Hindlimb muscle (tissue), 1 donor: ENCODE data around the gene KLHL10. TPM values are rescaled to one million over a fixed set of nuclear protein-coding genes. Genes with fewer than 3 reads are reported as not detected.
A peak's percentile ranks its signal among the peaks of the same experiment; 100 is the strongest.

ENCODE experiments used
- DNase-seq: peaks from one replicate; pipeline ENCODE4 v3.0.0-alpha.2; 2013
- polyA plus RNA-seq: library from polyadenylated mRNA; unstranded; fragments of 120-200 nt; gene quantifications from one replicate; pipeline ENCODE4 v1.2.1, GENCODE V29; 2013; ENCODE audit not compliant: insufficient read length

KLHL10 gene
- polyA plus RNA-seq: 0.15 TPM

DNA sequence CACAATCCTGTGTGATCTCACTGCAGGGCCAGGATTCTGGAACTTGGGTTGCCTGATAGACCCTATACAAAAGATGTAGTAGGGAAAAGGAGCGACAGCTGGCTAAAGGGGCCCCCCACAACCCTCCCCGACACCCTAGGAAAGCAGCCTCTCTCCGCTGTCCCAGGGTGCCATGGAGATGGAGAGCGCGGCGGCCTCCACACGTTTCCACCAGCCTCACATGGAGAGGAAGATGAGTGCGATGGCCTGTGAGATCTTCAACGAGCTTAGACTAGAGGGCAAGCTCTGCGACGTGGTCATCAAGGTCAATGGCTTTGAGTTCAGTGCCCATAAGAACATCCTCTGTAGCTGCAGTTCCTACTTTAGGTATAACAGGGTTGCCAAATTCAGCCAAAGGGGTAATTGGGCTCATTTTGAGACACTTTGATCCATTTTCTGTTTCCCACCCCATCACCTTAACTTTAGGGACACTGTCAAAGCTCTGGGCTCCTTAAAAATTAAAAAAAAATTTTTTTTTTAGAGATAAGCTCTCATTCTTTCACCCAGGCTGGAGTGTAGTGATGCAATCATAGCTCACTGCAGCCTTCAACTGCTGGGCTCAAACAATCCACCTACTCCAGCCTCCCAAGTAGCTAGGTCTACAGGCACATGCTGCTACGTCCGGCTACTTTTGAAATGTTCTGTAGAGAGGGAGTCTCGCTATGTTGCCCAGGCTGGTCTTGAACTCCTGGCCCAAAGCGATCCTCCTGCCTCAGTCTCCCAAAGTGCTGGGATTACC is at the start of gene KLHL10:
TSS of gene KLHL10 (plus strand) at position 65 of the 778 bp plus-strand sequence. CDS start at position 173, 108 bp downstream.
- no peak for DNase-seq

DNA sequence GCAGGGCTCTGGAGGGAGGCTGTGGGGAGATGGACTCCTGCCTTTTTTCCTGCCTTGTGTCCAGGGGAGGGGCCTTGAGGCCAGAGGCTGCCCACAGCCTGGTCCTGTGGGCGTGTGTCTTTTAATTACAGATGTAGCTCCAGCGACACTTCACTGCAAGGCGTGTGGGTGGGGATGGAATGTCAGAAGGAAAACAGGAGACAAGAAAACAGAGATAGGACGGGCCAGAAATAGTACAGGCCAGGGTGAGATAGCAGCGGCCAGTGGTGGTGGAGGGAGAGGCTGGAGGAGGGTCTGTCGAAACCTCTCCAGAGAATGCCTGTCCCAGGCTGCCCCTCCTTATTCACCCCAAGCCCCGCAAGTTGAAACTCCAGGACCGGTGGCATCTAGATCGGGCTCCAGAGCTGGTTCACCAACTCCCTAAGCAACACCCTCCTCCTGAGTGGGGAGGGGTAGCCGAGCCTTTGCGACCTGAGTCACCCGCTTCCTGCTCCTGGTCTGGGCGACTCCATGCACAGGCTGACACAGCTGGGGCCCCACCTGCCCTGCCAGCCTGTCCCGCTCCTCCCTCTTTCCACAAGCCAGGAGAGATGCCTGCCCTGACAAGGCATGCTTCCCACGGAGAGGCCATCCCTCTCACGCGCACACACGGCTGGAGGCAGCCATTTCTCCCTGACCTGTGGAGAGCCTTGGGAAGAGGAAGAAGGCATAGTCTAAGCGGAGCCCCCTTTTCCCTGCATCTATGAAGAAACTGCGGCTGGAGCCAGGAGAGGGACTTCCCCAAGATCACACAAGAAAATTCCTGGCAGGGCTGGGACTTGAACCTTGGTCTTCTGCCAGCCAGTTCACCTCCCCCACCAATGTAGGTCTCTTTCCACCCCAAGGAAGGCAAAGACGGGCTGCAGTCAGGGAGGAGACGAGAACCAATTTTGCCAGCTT is 44.5 kb upstream of the KLHL10 start:
- DNase-seq: no peak

DNA sequence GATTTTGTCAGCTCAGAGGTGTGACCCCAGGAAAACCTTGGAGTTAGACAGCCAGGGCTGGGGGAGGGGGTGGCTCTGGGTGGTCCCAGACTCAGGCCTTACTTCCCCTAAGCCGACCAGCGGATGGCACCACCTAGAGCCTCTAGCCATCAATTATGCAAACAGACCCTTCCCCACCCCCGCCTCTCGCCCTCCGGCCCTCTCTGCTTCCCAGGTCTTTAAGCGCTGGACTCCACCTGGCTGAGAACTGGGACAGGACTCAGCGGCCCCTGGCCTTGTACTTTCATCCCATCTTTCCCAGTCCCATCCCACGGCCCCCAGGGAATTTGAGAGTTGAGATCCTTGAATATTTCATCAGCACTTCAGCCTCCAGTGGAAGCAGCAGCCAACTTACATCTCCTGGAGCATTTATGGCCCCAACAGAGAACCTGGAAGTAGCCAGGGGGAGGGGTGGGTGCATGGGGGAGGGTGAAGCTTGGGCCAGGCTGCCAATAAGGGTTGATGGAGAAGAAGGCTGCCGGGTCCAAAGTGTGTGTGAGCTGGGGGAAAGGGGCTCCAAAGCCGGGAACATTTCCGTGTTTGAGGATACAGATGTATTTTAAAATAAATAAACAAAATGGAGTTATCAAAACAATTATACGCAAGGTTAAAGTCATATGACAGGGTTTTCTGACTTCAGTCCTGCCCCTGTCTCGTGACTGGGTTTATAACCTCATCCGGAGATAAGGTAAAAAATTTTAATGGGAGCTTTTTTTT is 43.7 kb upstream of the KLHL10 start:
- DNase-seq: no peak

DNA sequence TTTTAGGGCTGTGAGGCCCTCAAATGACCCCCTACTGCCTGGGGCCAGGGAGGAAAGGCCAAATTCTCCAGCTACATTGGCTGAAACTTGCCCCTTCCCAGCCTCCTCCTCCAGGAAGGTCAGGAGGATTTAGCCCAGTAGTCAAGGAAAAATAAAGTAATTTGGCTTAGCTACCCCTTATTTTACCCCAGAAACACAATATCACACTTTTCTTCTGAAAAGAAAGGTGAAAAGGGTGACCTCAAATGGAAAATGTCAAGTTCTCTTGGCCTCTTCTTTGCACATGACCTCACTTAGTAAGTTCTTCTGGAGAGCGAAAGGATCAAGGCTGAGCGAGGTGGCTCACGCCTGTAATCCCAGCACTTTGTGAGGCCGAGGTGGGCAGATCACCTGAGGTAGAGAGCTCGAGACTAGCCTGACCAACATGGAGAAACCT is 43.1 kb upstream of the KLHL10 start:
- DNase-seq: no peak

DNA sequence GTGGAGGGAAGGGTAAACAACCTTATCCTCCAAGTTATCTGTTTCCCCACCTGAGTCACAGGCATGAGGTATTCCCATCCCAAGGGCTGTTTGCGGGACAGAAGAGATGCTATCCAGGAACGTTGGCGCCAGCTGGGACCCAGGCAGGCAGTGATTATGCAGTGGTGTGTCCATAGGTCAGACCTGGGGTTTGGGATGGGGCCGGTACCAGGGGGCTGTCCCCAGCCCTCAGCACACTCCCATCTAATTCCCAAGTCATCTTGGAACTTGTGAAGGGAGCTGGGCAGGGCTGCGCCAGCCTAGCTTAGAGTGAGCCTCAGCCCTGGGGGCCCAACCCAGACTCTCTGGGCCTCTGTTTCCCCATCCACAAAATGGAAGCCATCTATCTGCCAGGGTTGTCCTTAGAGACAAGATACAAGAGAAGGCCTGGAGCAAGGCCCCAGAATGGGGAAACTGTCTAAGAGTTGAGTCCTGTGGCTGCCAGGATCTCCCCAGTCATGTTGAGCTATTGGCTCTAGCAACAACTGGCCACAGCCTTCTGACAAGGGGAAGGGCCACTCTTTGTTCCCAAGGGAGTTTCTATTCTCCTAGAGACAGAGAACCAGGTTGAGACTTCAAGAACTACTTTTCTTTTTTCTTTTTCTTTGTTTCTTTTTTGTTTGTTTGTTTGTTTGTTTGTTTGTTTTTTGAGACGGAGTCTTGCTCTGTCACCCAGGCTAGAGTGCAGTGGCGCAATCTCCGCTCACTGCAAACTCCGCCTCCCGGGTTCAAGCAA is 41.3 kb upstream of the KLHL10 start:
- DNase-seq: no peak

DNA sequence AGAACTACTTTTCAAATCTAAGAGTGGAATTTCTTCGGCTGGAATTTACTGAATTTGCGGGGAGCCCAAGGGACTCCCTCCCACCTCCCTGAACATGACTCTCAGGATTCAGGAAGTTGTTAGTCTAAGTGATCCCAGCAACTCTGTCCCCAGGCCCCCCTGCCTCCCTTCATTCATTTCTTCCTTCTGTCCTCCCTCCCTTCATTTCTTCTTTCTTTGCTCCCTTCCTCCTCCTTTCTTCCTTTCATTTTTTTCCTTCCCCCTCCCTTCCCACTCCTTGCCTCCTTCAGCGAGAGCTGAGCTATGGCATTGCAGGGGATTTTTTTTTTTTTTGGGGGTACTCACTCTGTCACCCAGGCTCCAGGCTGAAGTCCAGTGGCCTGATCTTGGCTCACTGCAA is 40.2 kb upstream of the KLHL10 start:
- DNase-seq: no peak

DNA sequence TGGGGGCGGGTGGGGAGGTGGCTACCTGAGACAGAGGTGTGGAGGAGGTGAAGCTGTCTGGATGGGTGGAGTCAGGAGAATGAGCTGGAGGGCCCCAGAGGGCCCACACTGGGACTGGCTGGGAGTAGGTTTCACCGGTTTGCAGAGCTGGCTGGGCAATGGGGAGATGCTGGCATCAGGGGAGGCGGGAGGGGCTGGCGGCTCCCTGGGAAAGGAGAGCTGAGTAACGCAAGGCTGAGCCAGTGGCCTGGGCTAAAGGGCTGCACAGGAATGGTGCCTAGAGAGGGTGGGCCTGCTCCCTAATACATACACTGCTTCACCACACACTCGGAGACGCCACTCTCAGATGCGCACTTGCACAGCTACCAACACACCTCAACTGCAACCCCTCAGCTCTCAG is 38.3 kb upstream of the KLHL10 start:
- no peak for DNase-seq

DNA sequence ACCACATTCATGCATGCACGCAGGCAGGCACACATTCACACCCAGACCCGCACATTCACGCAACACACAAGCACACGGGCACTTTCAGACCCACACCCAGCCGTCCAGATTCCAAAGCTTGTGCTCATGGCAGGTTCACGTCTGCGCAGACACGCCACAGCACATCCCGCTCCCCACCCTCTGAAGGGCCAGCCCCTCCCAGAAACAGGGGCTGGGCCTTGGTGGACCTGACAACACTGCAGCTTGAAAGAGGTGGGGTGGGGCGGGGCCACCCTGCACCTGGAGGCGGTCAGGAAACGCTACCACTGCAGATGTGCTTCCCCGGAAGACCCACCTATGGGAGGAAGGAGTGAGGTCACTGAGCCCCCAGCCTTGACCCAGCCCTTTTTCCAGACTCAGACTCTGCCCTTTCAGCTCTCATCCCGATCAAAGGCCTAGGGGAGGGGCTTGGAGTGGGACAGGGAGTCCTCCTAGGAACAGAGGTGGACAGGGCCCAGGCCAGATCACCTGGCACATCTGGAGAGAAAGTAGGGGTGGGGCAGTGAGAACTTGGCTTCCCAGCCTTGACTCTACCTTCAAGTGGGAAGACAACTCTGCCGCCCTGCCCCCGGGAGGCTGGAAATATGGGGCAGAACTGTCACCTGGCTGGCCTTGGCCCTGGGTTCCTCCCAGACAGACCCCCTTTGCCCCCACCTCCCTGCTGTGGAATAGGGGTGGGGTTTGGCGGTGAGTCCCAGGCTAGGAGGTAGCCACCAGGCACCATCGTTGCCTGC is 36.8 kb upstream of the KLHL10 start:
- DNase-seq: no peak

DNA sequence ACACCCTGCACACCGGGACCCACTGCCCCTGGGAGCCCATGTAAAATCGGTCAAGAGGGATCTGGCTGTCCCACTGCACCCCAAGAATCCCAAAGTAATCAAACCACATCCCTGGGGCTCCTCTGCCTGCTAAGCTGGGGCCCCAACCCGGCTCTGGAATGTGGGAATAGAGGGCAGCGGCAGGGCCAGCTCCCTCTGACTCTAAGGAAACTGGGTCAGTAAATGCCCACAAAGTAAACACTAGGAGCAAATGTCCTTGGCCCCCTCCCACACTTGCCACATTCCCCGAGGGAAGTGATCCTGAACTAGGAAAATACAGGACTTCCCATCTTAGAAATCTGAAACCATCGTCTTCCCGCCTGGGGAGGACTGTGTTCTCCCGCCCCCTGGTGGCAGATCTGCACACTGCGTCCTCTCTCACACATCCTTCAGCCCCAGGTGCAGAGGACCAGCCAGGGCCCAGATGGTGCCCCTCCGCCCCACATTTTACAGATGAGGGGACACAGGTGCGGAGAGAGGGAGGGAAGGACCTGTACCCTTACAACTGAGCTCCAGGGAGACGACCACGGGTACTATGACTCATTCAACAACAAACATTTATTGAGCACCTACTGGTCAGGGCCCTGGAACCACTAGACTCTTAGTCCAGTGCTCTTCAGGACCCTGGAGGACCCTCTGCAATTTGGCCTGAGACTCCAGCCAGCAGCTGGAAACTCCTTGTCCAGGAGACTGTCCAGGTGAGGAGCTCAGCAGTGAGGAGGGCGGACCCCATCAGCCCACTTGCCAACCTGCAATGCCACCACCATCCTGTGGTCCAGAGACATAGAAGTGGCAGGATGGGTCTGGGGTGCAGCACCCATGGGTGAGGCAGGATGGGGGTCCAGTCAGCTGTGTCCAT is 36.0 kb upstream of the KLHL10 start:
- DNase-seq: peak; percentile 86

DNA sequence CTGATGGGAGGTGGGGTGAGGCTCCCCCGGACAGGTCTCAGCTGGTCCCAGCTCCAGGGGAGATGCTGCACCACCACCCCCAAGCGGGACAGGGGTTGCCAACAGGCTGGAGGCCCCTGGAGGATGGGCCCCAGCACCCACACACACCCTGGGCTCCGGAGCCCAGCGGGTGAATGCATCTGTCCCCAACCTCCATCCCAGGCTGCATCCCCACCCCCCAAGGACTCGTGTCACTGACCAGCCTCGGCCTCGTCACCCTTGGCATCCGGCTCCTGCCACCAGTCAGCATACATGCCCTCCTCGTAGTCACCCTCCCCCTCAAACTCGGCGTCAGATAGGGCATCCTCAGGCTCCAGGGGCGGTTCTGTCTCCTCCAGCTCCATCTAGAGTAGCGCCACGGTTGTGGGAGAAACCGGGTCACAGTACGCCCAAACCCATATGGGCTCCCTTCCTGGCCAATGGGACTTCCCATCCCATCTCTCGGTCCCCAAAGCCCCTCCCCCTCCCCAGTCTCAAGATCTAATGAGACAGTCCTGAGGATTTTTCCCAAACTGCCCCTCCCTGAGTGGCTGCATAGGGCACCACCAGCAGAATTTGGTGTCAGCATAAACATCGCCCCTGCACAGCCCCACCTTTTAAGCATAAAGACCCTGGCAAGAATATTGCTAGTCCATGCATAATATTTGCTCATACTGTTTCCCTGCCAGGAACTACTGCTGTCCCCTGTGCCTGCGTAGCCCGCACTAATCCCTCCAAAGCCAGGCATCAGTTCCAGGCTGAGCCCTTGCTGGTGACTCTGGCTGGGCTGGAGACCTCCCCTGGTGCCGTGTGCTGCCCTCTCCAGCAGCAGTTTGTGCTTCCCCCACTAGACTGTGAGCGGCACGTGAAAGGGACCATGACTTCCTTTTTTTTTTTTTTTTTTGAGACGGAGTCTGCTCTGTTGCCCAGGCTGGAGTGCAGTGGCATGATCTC is 34.3 kb upstream of the KLHL10 start:
- no peak for DNase-seq

DNA sequence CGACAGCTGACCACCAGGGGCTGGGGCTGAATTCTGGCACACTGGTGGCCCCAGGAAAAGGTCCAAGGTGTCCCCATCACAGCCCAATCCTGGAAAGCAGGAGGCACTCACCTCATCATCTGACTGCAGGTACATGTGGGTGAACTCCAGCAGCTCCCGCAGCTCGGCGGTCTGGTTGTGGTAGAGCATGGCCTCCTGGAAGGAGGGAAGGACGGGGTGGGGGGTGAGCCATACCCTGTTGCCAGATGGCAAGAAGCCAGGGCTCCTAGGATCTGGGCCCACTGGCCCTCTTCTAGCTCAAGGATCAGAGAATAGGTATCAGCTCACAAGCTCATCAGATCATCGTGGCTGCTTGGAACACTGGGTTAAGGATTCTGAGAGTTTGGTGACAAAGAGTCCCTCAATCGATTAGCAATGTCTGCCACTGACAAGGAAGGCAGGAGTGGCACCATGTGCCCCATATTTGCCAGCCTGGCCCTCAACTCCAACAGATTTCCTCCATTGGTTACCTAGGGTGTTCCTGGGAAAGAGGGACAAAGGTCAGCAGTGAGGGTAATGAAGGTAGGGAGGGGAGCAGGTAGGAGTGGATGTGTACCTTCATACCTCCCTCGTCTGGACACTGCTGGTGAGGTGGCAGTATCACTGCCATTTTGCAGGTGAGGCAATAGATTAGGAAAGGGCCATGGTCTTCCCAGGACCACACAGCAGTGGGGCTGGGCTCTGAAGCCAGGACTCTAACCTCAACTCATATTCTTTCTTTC is 30.8 kb upstream of the KLHL10 start:
- no peak for DNase-seq

DNA sequence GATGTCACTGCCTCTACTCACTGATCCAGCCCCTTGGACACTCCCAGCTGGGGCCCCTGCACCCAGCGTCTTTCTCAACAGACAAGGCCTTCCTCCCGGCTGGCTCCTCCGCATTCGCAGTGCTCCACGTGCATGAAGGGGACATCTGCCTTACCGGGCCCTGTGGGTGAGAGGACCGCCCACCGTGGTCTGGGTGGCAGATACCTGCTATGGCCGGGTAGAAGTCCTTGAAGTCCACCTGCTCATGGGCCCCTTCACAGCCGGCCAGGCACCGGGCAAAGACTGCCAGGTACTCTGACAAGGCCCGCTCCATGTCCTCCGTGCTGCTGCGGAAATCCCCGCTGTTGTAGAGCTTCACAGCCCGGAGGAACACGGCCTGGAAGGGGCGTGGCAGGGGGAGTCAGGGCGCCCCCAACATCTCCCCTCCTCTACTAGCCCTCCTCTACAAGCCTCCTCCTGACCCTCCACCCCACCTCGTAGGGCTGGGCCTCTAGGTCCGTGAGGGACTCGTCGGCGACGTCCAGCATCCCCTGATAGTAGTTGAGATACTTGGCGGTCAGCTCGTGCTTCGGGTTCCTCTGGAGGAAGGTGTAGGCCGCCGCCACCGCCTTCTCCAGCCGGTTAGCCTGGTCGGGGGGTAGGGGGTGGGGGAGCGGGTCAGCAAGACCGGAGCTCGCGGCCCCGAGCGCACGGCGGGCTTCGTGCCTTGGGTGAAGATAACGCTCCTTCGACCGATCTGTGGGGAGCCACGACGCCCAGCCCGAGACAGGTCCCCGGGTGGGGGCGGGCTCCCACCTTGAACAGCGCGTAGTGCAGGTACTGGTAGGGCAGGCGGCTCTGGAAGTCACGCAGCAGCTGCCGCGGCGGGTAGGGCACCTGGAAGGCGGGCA is 26.7 kb upstream of the KLHL10 start:
- no peak for DNase-seq

DNA sequence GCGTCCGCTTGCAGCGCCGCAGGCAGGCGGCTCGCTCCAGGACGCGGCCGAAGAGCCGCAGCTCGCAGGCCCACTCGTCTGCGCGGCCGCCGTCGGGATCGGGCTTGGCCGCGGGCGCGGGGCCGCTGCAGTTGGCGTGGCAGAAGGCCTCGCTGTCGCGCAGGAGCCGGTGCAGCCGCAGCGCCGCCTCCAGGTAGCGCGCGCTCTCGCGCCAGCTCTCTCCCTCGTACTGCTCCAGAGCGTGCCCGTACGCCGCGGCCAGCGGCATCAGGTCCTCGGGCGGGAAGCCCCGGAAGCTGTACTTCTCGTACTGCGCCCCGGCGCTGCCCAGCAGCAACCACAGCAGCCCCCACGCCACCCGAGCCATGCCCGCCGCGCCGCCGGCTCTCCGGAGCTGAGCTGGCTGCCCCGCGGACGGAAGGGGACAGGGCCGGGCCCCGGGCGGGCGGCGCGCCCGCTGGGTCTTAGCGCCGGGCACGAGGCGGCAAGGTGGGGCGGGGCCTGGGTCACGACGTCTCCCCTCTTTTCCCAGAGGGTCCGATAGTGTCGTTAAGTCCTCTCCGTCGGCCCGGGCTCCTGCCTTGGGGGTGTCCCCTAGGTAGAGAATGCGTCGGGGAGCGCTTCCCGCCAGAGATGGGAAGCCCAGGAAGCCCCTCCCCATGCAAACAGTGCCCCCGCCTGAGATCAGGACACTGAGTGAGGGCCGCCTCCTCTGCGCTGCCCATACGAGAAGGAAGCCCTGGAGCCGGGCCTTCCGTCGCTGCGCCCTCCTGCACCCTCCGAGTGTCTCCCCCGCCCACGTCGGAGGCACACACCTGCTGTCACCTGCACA is 25.9 kb upstream of the KLHL10 start, which contains the start of gene P3H4:
TSS of gene P3H4 (minus strand) at position 401 of the 832 bp plus-strand sequence. CDS start at position 367, 34 bp downstream.
- DNase-seq: peak; percentile 93

DNA sequence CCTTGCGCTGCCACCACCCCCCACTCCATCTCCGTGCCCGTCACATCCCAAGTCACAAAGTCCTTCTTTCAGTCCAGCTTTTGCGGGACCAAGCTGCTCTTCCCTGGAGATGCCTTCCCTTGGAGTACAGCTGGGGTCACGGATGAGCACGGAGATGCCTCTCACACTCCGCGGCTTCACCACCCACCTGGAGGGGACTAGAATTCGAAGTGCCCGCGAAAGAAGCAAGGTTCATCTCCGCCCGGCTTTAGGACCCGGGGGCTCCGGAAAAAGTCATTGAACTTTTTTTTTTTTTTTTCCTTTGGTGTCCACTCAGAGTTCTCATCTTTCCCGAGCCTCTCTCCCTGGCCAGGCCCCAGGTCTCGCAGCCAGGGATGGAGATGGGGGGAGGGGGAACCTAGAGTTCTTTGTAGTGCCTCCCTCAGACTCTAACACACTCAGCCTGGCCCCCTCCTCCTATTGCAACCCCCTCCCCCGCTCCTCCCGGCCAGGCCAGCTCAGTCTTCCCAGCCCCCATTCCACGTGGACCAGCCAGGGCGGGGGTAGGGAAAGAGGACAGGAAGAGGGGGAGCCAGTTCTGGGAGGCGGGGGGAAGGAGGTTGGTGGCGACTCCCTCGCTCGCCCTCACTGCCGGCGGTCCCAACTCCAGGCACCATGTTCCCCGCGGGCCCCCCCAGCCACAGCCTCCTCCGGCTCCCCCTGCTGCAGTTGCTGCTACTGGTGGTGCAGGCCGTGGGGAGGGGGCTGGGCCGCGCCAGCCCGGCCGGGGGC is 25.1 kb upstream of the KLHL10 start, which contains the start of gene FKBP10:
TSS of gene FKBP10 (plus strand) at position 624 of the 771 bp plus-strand sequence. CDS start at position 655, 31 bp downstream.
- DNase-seq: peak; percentile 93
